ENCODE results near the gene ZYG11B. TPM values are rescaled to one million over a fixed set of nuclear protein-coding genes. Genes with fewer than 3 reads are reported as not detected.
A peak's percentile ranks its signal among the peaks of the same experiment; 100 is the strongest.

Gene ZYG11B
- 36.6 and 41.8 TPM in 2 replicates for total RNA-seq (2011; cell fraction: chromatin; rRNA removed; ENCODE audit: low replicate concordance)
- total RNA-seq (2011; cell fraction: nucleolus; rRNA removed), result 10.1 and 12.7 TPM in 2 replicates
- 13.9 and 15.3 TPM in 2 replicates for total RNA-seq (2011; cell fraction: nucleoplasm; rRNA removed)
- total RNA-seq (2014; rRNA removed) (12.2 and 15.7 TPM in 2 replicates), total RNA-seq (2014; rRNA removed; fragmentation: Illumina TruSeq; extraction: Trizol) (22.2 and 24.5 TPM in 2 replicates), total RNA-seq (2015; rRNA removed; fragmentation: Illumina TruSeq; extraction: Trizol) (18.7 and 21.0 TPM in 2 replicates), total RNA-seq (2021) (19.7 and 20.4 TPM in 2 replicates), polyA plus RNA-seq (2011; rRNA removed) (18.1 and 18.4 TPM in 2 replicates), polyA plus RNA-seq (2014; fragmentation: Illumina TruSeq; extraction: Trizol) (8.5 and 9.2 TPM in 2 replicates), polyA plus RNA-seq (2014; fragmentation: Nextera tagmentation; extraction: Ambion mirVana) (1 to 10 TPM; 4.9 to 6.1 TPM), polyA plus RNA-seq (2014; rRNA removed) (7.9 and 8.8 TPM in 2 replicates), polyA minus RNA-seq (2011; rRNA and poly(A)+ RNA removed) (43.7 and 54.2 TPM in 2 replicates), Bru-seq, nascent RNA (percentile 69 among the genes with signal in this experiment), BruChase-seq, experiment 1, labeled RNA remaining after a 2-hour chase (percentile 70 among the genes with signal in this experiment), BruChase-seq, experiment 2, labeled RNA remaining after a 6-hour chase (percentile 71 among the genes with signal in this experiment)
- 6.6 and 10.7 TPM in 2 replicates for polyA plus RNA-seq (2011; cell fraction: cytosol; rRNA removed)
- 4.6 and 6.0 TPM in 2 replicates for polyA plus RNA-seq (2011; cell fraction: nucleus; rRNA removed)
- polyA plus RNA-seq (2012), result 6.2 and 6.5 TPM in 2 replicates
- 13.9 and 15.0 TPM in 2 replicates for polyA minus RNA-seq (2011; cell fraction: cytosol; rRNA and poly(A)+ RNA removed)
- polyA minus RNA-seq (2011; cell fraction: nucleus; rRNA and poly(A)+ RNA removed), result 11.4 and 26.4 TPM in 2 replicates
- long read RNA-seq, experiment 1, full-length matches to known transcripts, result 14 of 47 reads
- long read RNA-seq, experiment 1, partial matches to known transcripts, result 11 of 47 reads
- long read RNA-seq, experiment 1, other reads (novel, unspliced or antisense), result 22 of 47 reads
- long read RNA-seq, experiment 2, partial matches to known transcripts, result 0 of 13 reads
- long read RNA-seq, experiment 2, other reads (novel, unspliced or antisense), result 13 of 13 reads
- long read RNA-seq, experiment 3, partial matches to known transcripts, result 2 of 3 reads
- long read RNA-seq, experiment 3, other reads (novel, unspliced or antisense), result 1 of 3 reads

DNA sequence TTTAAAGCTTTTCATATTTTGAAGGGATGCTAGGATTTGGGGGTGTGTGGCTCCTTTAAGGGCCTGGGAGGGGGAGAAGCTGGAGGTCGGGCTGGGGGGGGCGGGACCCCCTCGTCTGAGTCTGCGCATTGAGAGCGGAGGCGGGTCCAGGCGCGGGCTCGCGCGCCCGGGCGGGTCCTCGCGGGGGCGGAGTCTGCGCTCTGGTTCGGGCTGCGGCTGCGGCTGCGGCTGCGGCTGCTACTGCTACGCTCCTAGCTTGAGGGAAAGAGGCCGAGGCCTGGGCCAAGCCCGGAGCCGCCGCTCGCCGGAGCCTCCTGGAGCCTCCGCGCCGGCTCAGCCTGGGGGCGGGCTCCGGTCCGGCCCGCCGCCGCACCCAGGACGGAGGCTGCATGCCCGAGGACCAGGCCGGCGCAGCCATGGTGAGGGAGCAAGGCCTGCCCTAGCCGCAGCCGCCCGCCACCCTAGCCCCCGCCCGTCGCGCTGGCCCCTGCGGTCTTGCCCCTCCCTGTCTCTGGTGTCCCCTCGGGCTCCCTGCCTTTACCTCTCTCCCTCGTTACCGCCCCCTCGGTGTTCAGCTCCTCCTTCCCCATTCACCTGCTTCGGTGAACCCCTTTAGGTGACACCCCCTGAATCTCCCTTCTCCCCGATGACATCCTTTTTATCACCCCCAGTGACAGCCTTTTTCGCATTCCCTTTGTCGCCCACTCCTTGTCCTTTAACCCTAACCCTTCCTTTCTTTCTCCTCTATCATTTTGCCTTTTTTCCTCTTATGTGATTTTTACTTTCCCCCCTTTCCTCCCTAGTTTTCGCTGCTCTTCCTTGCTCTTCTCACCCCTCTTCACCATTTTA is at the start of gene ZYG11B:
Gene ZYG11B, plus strand, starts transcription at position 189 of the 849 bp plus-strand sequence. Its CDS starts 201 bp downstream, at position 390.
- peaks cover 41% of the 10 kb centered on the region for H3K79me2 ChIP-seq (ENCODE audit: control insufficient read depth, insufficient read depth, low read length)
- CTCF ChIA-PET (ENCODE audit: low intra/inter-chr PET ratio), result no interaction called here
- no TSS peak for BruUV-seq (replicated peaks)
- TF ChIP-seq SAFB (IDR thresholded peaks at IDR 0.05; ENCODE audit: borderline replicate concordance, low read depth, low read length) (no peak), SMAD3 (CRISPR knock-in tag; conservative IDR thresholded peaks at IDR 0.05) (no peak), CREM (IDR thresholded peaks at IDR 0.05; ENCODE audit: low read depth) (no peak), ATF7 (IDR thresholded peaks at IDR 0.05) (peak; percentile 37; the same call in 1 of the 2 replicates), STAG1 (CRISPR knock-in tag; IDR thresholded peaks at IDR 0.05; ENCODE audit: borderline replicate concordance) (peak; percentile 40; the same call in 1 of the 2 replicates), POLR2AphosphoS5 (IDR thresholded peaks at IDR 0.05; ENCODE audit: control insufficient read depth, insufficient read depth, low read depth, low read length) (peak; percentile 77), NFIX (CRISPR knock-in tag; IDR thresholded peaks at IDR 0.05; ENCODE audit: low read depth) (no peak), RBM17 (IDR thresholded peaks at IDR 0.05; ENCODE audit: borderline replicate concordance, low read depth, low read length) (no peak), ELF4 (CRISPR knock-in tag; IDR thresholded peaks at IDR 0.05) (peak; percentile 96), NONO (IDR thresholded peaks at IDR 0.05; ENCODE audit: low read depth in 2 of 2, low read length in 1 of 2) (peak; percentile 72 to 95)
- TF ChIP-seq, protein P1, sequence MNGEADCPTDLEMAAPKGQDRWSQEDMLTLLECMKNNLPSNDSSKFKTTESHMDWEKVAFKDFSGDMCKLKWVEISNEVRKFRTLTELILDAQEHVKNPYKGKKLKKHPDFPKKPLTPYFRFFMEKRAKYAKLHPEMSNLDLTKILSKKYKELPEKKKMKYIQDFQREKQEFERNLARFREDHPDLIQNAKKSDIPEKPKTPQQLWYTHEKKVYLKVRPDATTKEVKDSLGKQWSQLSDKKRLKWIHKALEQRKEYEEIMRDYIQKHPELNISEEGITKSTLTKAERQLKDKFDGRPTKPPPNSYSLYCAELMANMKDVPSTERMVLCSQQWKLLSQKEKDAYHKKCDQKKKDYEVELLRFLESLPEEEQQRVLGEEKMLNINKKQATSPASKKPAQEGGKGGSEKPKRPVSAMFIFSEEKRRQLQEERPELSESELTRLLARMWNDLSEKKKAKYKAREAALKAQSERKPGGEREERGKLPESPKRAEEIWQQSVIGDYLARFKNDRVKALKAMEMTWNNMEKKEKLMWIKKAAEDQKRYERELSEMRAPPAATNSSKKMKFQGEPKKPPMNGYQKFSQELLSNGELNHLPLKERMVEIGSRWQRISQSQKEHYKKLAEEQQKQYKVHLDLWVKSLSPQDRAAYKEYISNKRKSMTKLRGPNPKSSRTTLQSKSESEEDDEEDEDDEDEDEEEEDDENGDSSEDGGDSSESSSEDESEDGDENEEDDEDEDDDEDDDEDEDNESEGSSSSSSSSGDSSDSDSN (IDR thresholded peaks at IDR 0.05; ENCODE audit: borderline replicate concordance in 1 of 2, low read depth in 2 of 2, low read length in 2 of 2), result peak; percentile 85 to 89
- TF ChIP-seq, protein P2, sequence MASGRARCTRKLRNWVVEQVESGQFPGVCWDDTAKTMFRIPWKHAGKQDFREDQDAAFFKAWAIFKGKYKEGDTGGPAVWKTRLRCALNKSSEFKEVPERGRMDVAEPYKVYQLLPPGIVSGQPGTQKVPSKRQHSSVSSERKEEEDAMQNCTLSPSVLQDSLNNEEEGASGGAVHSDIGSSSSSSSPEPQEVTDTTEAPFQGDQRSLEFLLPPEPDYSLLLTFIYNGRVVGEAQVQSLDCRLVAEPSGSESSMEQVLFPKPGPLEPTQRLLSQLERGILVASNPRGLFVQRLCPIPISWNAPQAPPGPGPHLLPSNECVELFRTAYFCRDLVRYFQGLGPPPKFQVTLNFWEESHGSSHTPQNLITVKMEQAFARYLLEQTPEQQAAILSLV (tag; IDR thresholded peaks at IDR 0.05), result peak; percentile 45; the same call in 1 of the 2 replicates

More for the DNA sequence above, at the start of gene ZYG11B:
- Histone ChIP-seq H3K9ac (ENCODE audit: insufficient read depth in 1 of 2, low read depth in 2 of 2, low read length in 2 of 2) (peak within 1 kb of the TSS; percentile 84 to 96), H3K36me3 (ENCODE audit: control insufficient read depth, insufficient read depth, low read length) (no peaks in the 10 kb centered on the region; the same call in 2 of the 3 replicates), H3K9me3 (replicated peaks; ENCODE audit: control insufficient read depth, insufficient read depth, low read depth, low read length) (no peaks in the 10 kb centered on the region), H3K27me3 (ENCODE audit: control insufficient read depth in 2 of 2, insufficient read depth in 2 of 2, low read length in 2 of 2) (no peaks in the 10 kb centered on the region), H3K4me1 (replicated peaks in 1 of 2; ENCODE audit: control insufficient read depth in 2 of 2, insufficient read depth in 2 of 2, low read length in 2 of 2) (peaks cover 11 to 15% of the 10 kb centered on the region in 2 experiments; a peak in 4 of 5 replicates), H3K4me2 (ENCODE audit: insufficient read depth, low read length) (peak within 1 kb of the TSS; percentile 99), H3K9me1 (ENCODE audit: control insufficient read depth, insufficient read depth, low read length) (no peaks in the 10 kb centered on the region), H3K27ac (ENCODE audit: extremely low read depth, low read depth, low read length) (peak within 1 kb of the TSS; percentile 71), H4K20me1 (replicated peaks; ENCODE audit: control insufficient read depth, insufficient read depth, low read length) (no peaks in the 10 kb centered on the region), H2AFZ (ENCODE audit: low read depth, low read length) (peak within 1 kb of the TSS; percentile 98), H3K4me3 (peak within 1 kb of the TSS; percentile 79)
- WGBS (ENCODE audit: insufficient coverage, low coverage, missing lambda C conversion rate), result 2% methylated on average over 31 of the region's 59 CpGs
- intact Hi-C loops (cut with micrococcal nuclease) (loop anchor here (10.0 kb wide), 1 partner anchor 118 kb away; the partner anchor contains the start of gene ZYG11A), in situ Hi-C loops (cut with MboI) (no loop called here)
- DNase-seq (ENCODE audit: extremely low read depth in 1 of 4, low spot score in 3 of 4) (peak; percentile 93 to 99 (median 98)), FAIRE-seq (peak; percentile 42), ATAC-seq (peak; percentile 97)
- POLR2A ChIA-PET, result interaction anchor here (0.6 to 5.2 kb wide), 7 partner anchors 9 to 1028 kb away, joined by 3 to 15 read pairs (median 5); partner anchors contain the start of genes ORC1 and PRPF38A

Measured in K562 (cell line).